Activated gamma-delta T cell treated with Interleukin-2 at 50 U/mL for 16 hours (primary cell): ENCODE data around the gene SHANK3.

Experiments used
- DNase-seq: peaks from one replicate; pipeline ENCODE4 v3.0.0-alpha.2; 2020

Gene SHANK3

GRCh38 chr22:50714631-50715179 lies 42.1 kb downstream of the SHANK3 start:
- no peak for DNase-seq

GRCh38 chr22:50715250-50715649 lies 42.6 kb downstream of the SHANK3 start:
- DNase-seq, result no peak

DNA sequence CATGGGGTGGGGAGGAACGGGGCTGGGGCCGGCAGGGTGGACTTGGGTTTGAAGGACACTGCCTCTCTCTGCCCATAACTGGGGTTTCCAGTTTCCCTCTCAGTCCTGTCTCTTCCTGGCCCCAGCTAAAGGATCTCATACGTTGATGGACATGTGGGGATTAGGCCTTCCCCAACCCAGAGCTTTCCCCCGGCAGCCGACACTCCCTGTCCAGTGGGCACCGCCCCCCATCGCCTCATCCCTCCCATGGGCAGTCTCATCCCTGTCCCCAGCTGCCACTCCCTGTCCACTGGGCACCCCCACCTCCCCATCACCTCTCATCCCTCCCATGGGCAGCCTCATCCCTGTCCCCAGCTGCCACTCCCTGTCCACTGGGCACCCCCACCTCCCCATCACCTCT lies 43.2 kb downstream of the SHANK3 start:
- DNase-seq, result no peak

- DNase-seq, result no peak
Measured at GRCh38 chr22:50716290-50717024, 43.8 kb downstream of the SHANK3 start.

- DNase-seq, result no peak
Measured at GRCh38 chr22:50717709-50718351, 45.2 kb downstream of the SHANK3 start.

DNA sequence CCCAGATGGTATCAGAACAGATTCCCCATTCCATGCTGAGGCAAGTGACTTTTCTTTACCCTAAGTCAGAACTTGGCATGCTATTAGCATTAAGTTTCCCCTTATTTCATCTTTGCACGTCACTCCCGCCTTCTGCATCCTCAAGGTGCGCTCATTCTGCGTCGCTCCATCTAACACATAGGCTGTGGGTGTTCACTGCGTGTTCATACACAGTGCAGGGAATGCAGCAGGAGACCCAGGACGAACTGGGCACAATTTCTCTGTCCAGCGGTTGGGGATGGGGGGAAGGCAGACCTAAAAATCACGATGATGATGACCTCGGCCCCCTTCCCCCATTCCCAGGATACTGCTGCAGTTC lies 45.7 kb downstream of the SHANK3 start:
- no peak for DNase-seq

- no peak for DNase-seq
Measured at GRCh38 chr22:50719814-50720300, 47.2 kb downstream of the SHANK3 start.

GRCh38 chr22:50720301-50721256 lies 48.0 kb downstream of the SHANK3 start:
- no peak for DNase-seq

DNA sequence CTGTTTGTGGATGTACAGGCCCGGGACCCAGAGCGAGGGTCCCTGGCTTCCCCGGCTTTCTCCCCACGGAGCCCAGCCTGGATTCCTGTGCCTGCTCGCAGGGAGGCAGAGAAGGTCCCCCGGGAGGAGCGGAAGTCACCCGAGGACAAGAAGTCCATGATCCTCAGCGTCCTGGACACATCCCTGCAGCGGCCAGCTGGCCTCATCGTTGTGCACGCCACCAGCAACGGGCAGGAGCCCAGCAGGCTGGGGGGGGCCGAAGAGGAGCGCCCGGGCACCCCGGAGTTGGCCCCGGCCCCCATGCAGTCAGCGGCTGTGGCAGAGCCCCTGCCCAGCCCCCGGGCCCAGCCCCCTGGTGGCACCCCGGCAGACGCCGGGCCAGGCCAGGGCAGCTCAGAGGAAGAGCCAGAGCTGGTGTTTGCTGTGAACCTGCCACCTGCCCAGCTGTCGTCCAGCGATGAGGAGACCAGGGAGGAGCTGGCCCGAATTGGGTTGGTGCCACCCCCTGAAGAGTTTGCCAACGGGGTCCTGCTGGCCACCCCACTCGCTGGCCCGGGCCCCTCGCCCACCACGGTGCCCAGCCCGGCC lies 48.7 kb downstream of the SHANK3 start:
- no peak for DNase-seq

- no peak for DNase-seq
Measured at GRCh38 chr22:50722048-50722701, 49.6 kb downstream of the SHANK3 start.
